GM19023 (cell line): Measurements from ENCODE around the gene AMY1C.
"Not testable (repeated sequence)": the region's sequence is repeated elsewhere in the genome, so short reads cannot be mapped to it uniquely, and the experiment has no call there.

ENCODE experiments used
- ATAC-seq: cut with Tn5 transposase; IDR thresholded peaks from one replicate; pipeline ENCODE4 v1.9.1; 2021; ENCODE audit warnings: mild to moderate bottlenecking, moderate library complexity; ENCODE audit not compliant: unreplicated experiment

AMY1C gene

DNA sequence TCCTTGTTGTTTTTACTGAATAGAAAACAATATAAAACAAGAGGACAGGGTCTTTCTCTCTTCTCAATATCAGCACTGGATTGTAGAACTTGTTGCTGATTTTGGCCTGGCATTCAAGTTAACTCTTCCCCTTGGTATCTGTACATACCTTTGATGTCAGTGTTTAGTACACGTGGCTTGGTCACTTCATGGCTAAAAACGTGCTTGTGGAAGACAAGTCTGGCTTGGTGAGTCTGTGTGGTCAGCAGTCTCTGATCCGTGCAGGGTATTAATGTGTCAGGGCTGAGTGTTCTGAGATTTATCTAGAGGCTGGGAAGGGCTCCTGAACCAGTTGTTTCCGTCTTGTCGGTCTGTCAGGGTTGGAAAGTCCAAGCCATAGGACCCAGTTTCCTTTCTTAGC, at the start of gene AMY1C:
Gene AMY1C (plus strand): TSS at position 301 of the 400 bp plus-strand sequence. CDS start 572 bp downstream, outside the sequence.
- ATAC-seq: not testable (repeated sequence)

DNA sequence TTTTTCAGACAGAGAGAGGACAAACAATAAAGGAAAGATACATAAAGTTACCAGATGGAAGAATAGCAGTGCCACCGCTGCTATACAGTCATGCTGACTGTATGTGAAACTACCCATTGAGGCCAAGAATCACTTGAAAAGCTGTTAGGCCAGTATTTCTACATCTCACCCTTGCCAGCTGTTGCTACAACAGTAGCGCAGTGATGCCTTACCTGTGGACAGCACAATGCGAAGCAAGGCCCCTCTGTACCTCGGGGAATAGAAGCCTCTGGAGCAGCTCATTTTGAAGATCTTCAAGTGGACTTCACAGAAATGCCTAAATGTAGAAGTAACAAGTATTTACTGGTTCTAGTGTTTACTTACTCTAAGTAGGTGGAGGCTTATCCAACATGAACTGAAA, 49.0 kb upstream of the AMY1C start:
- not testable (repeated sequence) for ATAC-seq

GRCh38 chr1:103701256-103701655, 48.4 kb upstream of the AMY1C start:
- not testable (repeated sequence) for ATAC-seq

GRCh38 chr1:103707670-103708069, 42.0 kb upstream of the AMY1C start:
- ATAC-seq: not testable (repeated sequence)

DNA sequence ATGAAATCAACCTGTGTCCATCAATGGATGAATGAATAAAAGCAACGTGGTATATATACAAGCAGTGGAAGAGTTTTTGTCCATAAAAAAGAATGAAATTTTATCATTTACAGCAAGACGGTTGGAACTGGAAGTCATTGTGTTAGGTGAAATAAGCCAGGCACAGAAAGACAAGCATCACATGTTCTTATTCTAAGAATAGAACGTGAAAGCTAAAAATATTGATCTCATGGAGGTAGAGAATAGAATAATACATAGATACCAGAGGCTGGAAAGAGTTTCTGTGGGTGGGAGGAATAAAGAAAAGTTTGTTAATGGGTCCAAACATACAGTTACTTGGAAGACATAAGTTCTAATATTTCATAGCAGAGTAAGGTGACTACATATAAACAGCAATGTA, 39.3 kb upstream of the AMY1C start:
- not testable (repeated sequence) for ATAC-seq

DNA sequence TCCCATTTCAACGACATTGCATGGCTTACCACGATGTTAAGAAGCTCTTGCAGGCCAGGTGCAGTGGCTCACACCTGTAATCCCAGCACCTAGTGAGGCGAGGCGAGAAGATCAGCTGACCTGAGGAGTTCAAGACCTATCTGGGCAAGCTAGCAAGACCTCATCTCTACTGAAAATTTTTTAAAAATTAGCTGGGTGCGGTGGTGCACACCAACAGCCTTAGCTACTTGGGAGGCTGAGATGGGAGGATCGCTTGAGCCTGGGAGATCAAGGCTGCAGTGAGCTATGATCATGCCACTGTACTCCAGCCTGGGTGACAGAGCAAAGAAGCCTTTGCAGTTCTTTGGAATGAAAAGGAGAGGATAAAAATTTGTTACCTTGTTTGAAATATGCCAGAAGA, 32.3 kb upstream of the AMY1C start:
- not testable (repeated sequence) for ATAC-seq

DNA sequence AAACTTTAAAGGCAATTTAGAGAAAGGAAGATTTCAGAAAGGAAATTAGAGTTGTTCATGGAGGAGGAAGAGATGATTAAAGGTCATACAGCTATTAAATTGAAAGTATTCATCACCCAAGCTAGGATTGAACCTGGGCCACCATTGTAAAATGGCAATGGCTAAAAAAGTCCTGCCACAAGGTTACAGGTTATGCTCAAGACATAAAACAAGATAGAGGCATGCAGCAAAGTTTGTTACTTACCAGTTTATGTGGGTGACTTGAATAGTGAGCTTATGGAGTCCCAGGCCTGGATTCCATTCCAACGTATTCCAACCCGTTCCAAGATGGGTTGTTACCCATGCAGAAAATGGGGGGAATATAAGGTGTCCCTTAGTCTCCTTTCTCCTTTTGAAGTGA, 28.2 kb upstream of the AMY1C start:
- not testable (repeated sequence) for ATAC-seq

DNA sequence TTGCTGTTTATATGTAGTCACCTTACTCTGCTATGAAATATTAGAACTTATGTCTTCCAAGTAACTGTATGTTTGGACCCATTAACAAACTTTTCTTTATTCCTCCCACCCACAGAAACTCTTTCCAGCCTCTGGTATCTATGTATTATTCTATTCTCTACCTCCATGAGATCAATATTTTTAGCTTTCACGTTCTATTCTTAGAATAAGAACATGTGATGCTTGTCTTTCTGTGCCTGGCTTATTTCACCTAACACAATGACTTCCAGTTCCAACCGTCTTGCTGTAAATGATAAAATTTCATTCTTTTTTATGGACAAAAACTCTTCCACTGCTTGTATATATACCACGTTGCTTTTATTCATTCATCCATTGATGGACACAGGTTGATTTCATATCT, 14.4 kb upstream of the AMY1C start:
- ATAC-seq: not testable (repeated sequence)

DNA sequence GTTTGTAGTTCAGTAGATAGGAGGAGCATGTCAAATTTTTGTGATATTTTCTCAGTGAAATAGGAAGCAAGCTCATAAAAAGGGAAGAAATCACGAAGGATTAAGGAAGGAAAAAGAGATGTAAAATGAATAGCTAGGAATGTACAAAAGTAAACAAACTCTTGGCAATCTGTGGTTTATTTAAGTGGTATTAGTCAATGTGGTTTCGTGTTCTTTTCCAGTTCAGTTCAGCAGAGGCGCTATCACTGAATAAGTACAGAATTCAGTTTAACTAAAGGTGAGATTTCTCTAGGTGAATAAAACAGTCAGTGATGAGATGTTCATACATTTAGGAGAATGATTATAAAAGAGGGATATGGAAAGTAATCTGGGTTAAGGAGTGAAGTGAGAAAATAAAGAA, 11.7 kb upstream of the AMY1C start:
- not testable (repeated sequence) for ATAC-seq

DNA sequence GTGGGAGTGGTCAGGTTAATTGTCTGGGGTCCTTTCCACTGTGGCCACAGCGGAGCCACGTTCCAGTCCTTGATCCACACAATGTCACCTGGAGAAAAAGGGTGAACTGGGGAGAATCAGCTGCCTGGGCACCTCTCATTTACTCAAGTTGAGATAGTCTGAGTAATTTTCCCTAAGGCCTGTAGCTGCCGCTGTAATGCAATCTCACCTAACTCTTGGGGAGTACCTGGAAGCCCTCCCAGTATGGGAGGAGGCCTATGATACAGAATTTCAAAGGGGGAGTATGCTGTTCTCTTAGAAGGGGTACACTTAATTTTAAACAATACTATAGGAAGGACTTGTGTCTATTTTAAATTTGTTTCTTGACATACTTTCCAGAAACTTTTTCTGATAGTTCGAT, 5.2 kb upstream of the AMY1C start:
- not testable (repeated sequence) for ATAC-seq

GRCh38 chr1:103745040-103745439, 4.7 kb upstream of the AMY1C start:
- not testable (repeated sequence) for ATAC-seq

GRCh38 chr1:103748273-103748672, 1.4 kb upstream of the AMY1C start:
- ATAC-seq: not testable (repeated sequence)

DNA sequence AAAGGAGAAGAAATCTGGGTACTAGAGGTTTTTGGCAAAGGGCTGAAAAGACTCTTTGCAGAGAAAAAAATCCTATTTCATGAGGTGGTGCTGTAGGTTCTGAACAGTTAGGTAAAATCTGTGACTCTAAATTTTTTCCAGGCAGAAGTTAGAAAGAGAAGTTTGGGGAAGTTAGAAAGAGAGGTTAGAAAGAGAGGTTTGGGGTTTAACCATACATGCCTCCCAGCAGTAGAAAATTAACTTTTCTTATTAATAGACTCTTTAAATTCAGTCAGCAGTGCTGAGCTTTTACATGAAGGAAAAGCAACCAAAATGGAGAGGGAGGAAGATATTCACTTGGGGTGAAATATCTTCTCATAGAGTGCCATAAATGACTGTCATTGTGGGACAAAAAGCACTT, 12.2 kb downstream of the AMY1C start:
- no peak for ATAC-seq

DNA sequence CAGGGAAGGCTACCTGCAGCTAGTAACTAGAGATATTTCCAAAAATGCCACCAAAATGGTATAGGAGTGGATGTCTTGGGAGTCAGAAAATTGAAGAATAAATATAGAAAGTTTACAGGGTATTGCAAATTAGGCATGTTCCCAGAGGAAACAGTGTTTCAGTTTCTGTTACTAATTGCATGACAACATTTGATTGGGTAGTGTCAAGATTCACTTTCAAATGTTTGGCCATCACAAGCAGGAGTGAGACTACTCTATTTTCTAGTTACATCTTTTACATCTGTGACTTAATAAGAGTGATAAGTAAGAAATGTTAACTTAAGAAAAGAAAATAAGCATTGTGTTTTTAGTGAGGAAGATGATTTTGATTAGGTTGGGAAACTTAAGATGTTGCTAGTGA, 30.2 kb downstream of the AMY1C start:
- ATAC-seq: no peak

DNA sequence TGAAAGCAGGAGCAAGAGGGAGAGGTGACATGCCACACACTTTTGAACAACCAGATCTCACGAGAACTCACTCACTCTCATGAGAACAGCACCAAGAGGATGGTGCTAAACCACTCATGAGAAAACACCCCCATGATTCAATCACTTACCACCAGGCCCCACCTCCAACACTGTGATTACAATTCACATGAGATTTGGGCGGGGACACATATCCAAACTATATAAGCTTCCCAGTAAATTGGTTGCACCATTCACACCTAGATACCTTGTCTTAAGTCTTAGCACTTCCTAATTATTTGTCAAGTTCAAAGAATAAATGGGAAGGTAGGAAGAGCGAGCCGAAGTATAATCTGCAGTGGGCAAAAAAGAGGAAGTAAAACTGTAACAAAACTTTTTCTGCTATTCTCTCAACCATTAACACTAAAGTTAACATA, 34.3 kb downstream of the AMY1C start:
- ATAC-seq: peak; percentile 79

- no peak for ATAC-seq
Observed at GRCh38 chr1:103788377-103788776, 38.7 kb downstream of the AMY1C start.

DNA sequence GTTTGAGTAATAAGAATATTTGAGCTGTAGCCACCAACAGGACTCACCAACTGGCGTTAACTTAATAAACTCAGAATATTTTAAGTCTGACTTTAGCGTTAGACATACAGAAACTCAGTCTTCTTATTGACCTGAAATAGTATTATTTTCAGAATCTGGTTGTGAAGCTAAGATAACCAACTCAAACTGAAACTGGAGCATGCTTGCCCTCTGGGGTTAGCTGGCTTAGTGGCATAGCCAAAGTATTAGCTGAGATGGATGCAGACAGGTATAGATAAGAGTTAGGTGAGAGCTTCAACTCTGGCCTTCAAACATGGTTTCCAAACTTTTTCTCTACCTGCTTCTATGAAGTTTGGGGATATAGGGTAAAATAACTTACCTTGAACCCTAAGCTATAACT, 40.5 kb downstream of the AMY1C start:
- ATAC-seq: no peak
